H1 (cell line): Measurements from ENCODE around the gene UMPS. TPM values are rescaled to one million over a fixed set of nuclear protein-coding genes. Genes with fewer than 3 reads are reported as not detected.

Source experiments
- GABPA ChIP-seq: IDR thresholded peaks from 2 replicates; pipeline ENCODE4 v1.6.1; 2011; ENCODE audit warnings: mild to moderate bottlenecking, low read length, moderate library complexity, borderline replicate concordance; ENCODE audit not compliant: insufficient read depth
- KDM1A ChIP-seq: fragments of 200-600, 300-600 bp; sonication (generic); IDR thresholded peaks from 2 replicates; pipeline ENCODE4 v1.7.1; 2016; ENCODE audit warnings: mild to moderate bottlenecking, low read length, borderline replicate concordance
- KDM4A ChIP-seq: IDR thresholded peaks from one replicate; pipeline ENCODE4 v1.7.1; 2012; ENCODE audit warnings: low read depth, mild to moderate bottlenecking, moderate library complexity, low read length, inconsistent platforms; ENCODE audit not compliant: severe bottlenecking
- polyA plus RNA-seq, 7 experiments: library from polyadenylated mRNA; depleted of rRNA in 3 of 7; stranded (reverse) in 5 of 7; unstranded in 2 of 7; fragments of >200 nt in 5 of 7; fragments of 200-250 nt in 2 of 7; gene quantifications; 1 replicate in 5 of 7; 2 replicates in 1 of 7; 4 replicates in 1 of 7; pipeline versions ENCODE4 v1.2.1 to v1.2.3, GENCODE V29; 2011 to 2013; ENCODE audit warnings: missing spikeins in 2 of 7, mixed read lengths in 2 of 7
- total RNA-seq: library from RNA; stranded (reverse); fragmentation: NEBNext Ultra II Directional; extraction: Animal tissue kit (Norgen Biotek cat#: 25700); gene quantifications from 2 replicates; pipeline ENCODE4 v1.2.1, GENCODE V29; 2021

UMPS gene
- total and polyA plus RNA-seq, 2 of the 8 experiments (the other 6 are each of a cell fraction or from before 2014, with no cell fraction given), result 32.8 to 59.0 TPM

DNA sequence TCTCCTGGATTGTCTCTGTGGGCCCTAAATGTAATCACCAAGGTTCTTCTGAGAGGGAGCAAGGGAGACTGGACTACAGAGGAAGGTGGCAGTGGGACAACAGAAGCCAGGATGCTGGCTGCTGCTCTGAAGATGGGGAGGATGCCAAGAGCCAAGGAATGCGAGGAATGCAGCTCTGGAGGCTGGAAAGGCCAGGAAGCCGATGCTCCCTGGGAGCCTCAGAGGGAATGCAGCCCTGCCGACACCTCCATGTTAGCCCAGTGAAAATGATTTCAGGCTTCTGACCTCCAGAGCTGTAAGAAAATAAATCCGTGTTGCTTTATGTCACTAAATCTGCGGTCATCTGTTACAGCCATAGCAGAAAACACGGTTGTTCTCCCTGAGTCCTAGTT lies 44.1 kb downstream of the UMPS start (continued):
- TF ChIP-seq KDM1A, result peak; percentile 73; the same call in 1 of the 2 replicates
- TF ChIP-seq GABPA, result 0 out of 2 replicates have a peak, but pooled peaks have one; percentile 16
- TF ChIP-seq KDM4A, result no peak
